OCI-LY3 (cell line): ENCODE measurements around the gene PPME1.

ENCODE experiments used
- EZH2phosphoT487 ChIP-seq: fragments of 200-600 bp; shearing (Covaris generic); IDR thresholded peaks from 2 replicates; pipeline ENCODE4 v1.6.1; 2018; ENCODE audit warnings: antibody characterized with exemption, mixed run types, low read depth
- TF ChIP-seq, protein P1 (sequence below): fragments of 200-600, 300-600 bp; sonication (generic); IDR thresholded peaks from 2 replicates; pipeline ENCODE4 v1.5.1; 2014; ENCODE audit warnings: antibody characterized with exemption, low read length, low read depth

DNA sequence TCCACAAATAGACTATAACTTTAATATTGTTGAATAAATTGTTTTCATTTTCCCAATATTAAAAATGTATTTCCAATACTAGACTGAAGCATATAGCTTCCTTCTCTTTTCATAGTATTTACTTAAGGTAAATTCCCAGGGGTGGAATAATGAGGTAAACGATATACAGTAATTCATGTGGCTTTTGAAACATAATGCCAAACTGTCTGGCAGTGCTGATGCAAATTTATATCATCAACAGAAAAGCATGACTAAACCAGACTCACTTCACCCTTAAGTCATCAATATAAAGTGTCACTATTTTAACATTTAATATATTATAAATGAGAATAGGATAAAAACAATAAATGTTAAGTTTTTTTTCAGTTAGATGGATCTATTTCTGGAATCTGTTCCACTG lies 13.9 kb upstream of the PPME1 start:
- TF ChIP-seq, protein P1, sequence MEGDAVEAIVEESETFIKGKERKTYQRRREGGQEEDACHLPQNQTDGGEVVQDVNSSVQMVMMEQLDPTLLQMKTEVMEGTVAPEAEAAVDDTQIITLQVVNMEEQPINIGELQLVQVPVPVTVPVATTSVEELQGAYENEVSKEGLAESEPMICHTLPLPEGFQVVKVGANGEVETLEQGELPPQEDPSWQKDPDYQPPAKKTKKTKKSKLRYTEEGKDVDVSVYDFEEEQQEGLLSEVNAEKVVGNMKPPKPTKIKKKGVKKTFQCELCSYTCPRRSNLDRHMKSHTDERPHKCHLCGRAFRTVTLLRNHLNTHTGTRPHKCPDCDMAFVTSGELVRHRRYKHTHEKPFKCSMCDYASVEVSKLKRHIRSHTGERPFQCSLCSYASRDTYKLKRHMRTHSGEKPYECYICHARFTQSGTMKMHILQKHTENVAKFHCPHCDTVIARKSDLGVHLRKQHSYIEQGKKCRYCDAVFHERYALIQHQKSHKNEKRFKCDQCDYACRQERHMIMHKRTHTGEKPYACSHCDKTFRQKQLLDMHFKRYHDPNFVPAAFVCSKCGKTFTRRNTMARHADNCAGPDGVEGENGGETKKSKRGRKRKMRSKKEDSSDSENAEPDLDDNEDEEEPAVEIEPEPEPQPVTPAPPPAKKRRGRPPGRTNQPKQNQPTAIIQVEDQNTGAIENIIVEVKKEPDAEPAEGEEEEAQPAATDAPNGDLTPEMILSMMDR = no peak
- no peak for TF ChIP-seq EZH2phosphoT487
